Measurements from ENCODE around the gene MOB2. TPM values are rescaled to one million over a fixed set of nuclear protein-coding genes. Genes with fewer than 3 reads are reported as not detected.

MOB2 gene
- total RNA-seq, 4 donors from 2014 or later, result 59.6 to 103 (median 87.8) TPM

DNA sequence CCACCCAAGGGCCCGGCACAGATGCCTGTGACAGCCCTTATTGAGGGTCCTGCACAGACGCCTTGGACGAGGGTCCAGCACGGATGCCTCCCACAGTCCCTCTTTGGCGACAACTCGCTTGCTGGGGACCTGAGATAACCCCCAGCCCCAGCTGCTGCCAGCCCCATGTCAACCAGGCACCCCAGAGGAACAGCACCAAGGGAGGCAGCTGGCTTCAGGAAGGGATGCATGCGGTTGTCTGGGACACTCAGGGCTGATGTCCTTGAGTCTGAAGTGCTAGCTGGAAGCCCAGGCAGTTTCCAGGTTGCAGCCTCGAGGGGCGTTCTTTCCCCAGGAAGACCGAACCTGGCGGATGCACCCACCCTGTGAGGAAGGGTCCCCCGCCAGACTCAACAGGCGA is 33.8 kb downstream of the MOB2 start:
- TF ChIP-seq, protein P1, sequence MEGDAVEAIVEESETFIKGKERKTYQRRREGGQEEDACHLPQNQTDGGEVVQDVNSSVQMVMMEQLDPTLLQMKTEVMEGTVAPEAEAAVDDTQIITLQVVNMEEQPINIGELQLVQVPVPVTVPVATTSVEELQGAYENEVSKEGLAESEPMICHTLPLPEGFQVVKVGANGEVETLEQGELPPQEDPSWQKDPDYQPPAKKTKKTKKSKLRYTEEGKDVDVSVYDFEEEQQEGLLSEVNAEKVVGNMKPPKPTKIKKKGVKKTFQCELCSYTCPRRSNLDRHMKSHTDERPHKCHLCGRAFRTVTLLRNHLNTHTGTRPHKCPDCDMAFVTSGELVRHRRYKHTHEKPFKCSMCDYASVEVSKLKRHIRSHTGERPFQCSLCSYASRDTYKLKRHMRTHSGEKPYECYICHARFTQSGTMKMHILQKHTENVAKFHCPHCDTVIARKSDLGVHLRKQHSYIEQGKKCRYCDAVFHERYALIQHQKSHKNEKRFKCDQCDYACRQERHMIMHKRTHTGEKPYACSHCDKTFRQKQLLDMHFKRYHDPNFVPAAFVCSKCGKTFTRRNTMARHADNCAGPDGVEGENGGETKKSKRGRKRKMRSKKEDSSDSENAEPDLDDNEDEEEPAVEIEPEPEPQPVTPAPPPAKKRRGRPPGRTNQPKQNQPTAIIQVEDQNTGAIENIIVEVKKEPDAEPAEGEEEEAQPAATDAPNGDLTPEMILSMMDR (IDR thresholded peaks at IDR 0.05), result no peak
- TF ChIP-seq POLR2AphosphoS5 (IDR thresholded peaks at IDR 0.05) (no peak), POLR2A (IDR thresholded peaks at IDR 0.05) (no peak), EP300 (IDR thresholded peaks at IDR 0.05) (no peak)
- H3K4me1 ChIP-seq, result peaks cover 0 to 24% (median 0%) of the 10 kb centered on the region in 3 donors
- H3K27me3 ChIP-seq, result peaks cover 25% of the 10 kb centered on the region
- no peak for ATAC-seq
- no peaks in the 10 kb centered on the region for H3K36me3 ChIP-seq
- no peak overlapping the region for H3K27ac ChIP-seq
- H3K4me3 ChIP-seq, result no peak overlapping the region
- WGBS, 2 donors (ENCODE audit: low coverage in 1 of 2), result 66% methylated on average over 6 of the region's 13 CpGs; no CpG with 5 or more reads in 1 of the 2 donors
- H3K9me3 ChIP-seq, result no peaks in the 10 kb centered on the region

DNA sequence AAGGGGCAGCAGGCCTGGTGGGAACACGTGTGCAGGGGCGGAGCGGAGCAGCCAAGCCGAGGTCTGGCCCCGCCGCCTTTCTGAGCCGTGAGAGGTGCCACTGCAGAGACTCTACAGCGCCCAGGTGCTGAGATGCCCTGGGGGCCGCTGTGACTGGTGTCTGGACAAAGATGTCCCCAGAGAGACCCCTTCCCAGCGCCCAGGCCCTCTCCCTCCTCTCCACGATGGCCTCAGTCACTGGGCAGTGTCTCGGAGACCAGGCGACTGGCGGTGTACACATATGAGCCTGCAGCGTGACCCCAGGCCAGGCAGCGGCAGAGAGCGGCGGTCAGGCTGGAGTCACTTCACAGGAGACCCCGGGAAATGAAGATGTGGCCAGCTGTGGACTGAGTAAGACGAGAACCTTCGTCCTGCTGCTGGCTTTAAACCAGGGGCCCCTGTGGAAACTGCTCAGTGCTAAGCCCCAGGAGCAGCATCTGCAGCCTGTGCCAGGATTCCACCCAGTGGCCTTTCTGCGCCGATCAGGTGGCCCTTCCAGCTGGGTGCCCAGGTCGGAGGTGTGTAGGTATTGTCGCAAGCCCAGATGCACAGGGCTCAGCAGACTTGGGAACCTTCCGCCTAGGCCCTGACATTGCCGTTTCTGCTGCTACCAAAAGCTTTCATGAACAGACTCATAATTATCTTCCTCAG is 34.7 kb downstream of the MOB2 start:
- Histone ChIP-seq H3K27me3 (peaks cover 33% of the 10 kb centered on the region), H3K27ac (no peak overlapping the region), H3K36me3 (no peaks in the 10 kb centered on the region), H3K9me3 (no peaks in the 10 kb centered on the region), H3K4me3 (no peak overlapping the region), H3K4me1 (peaks cover 0 to 16% (median 0%) of the 10 kb centered on the region in 3 donors)
- TF ChIP-seq EP300 (IDR thresholded peaks at IDR 0.05), result no peak
- no peak for TF ChIP-seq POLR2AphosphoS5 (IDR thresholded peaks at IDR 0.05)
- TF ChIP-seq, protein P1 (IDR thresholded peaks at IDR 0.05), result no peak
- TF ChIP-seq POLR2A (IDR thresholded peaks at IDR 0.05), result no peak
- ATAC-seq, result no peak
- 60% methylated on average over 2 to 3 of the region's 27 CpGs for WGBS, 2 donors (ENCODE audit: low coverage in 1 of 2)

DNA sequence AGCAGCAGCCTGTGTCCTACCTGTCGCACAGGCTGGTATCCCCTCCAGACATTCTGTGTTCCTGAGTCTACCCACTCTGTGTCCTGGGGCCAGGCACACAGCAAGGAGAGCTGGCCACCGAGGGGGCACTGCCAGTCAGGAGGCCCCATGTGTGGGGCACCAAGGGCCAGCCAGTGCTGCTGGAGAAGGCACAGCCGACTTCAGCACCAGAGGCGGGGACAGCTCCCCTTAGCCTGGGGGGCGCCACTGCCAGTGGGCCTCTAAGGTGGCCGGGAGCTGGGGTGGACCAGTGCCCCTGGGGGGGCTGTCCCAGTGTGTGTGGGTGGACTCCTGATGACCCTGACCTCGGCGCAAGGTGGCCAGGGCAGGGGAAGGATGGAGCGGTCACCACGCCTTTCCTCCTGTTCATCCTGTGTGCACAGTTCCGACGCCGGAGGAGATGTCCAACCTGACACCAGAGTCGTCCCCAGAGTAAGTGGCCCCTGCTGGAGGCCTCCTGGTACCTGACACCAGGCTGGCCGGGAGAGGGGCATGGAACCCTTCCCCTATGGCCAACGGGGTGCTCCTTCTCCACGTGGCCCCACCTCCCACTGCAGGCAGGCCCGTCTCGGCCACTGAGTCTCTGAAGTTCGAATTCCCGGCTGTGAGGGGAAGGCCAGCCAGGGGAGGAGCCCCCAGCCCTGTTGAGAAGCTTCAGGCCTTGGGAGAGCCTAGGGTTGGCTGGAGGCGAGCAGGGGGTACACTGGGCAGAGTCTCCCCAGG is 35.4 kb downstream of the MOB2 start:
- no peak for ATAC-seq
- peaks cover 0 to 16% (median 0%) of the 10 kb centered on the region in 3 donors for H3K4me1 ChIP-seq
- no peak overlapping the region for H3K27ac ChIP-seq
- peaks cover 39% of the 10 kb centered on the region for H3K27me3 ChIP-seq
- H3K36me3 ChIP-seq, result no peaks in the 10 kb centered on the region
- no peak for TF ChIP-seq POLR2A (IDR thresholded peaks at IDR 0.05)
- TF ChIP-seq POLR2AphosphoS5 (IDR thresholded peaks at IDR 0.05), result no peak
- TF ChIP-seq EP300 (IDR thresholded peaks at IDR 0.05), result no peak
- TF ChIP-seq, protein P1 (IDR thresholded peaks at IDR 0.05), result no peak
- H3K4me3 ChIP-seq, result no peak overlapping the region
- WGBS, 2 donors (ENCODE audit: low coverage in 1 of 2), result 20 to 100% methylated on average over 1 to 2 of the region's 22 CpGs
- H3K9me3 ChIP-seq, result no peaks in the 10 kb centered on the region

DNA sequence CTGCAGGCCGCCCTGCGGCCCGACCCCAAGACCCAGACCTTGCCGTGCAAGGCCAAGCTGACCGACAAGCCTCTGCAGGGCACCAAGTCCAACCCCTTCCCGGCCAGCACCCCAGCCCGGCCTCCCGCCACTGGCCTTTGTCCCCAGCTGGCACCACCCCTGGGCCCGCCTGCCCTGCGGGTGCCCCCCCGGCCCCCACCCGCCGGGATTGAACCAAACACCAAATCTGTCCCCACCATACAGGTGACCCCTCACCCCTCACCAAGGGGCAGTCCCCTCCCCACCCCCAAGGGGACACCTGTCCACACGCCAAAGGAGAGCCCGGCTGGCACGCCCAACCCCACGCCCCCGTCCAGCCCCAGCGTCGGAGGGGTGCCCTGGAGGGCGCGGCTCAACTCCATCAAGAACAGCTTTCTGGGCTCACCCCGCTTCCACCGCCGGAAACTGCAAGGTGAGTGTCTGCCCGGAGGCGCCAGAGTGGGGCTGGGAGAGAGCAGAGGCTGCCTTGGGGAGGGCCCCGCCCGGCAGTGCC is 36.2 kb downstream of the MOB2 start:
- TF ChIP-seq, protein P1 (IDR thresholded peaks at IDR 0.05), result no peak
- TF ChIP-seq EP300 (IDR thresholded peaks at IDR 0.05), result no peak
- TF ChIP-seq POLR2AphosphoS5 (IDR thresholded peaks at IDR 0.05), result no peak
- no peak for TF ChIP-seq POLR2A (IDR thresholded peaks at IDR 0.05)
- Histone ChIP-seq H3K36me3 (no peaks in the 10 kb centered on the region), H3K27ac (no peak overlapping the region), H3K4me1 (peaks cover 0 to 16% (median 0%) of the 10 kb centered on the region in 3 donors), H3K27me3 (peaks cover 43% of the 10 kb centered on the region), H3K4me3 (no peak overlapping the region), H3K9me3 (no peaks in the 10 kb centered on the region)
- WGBS, 2 donors (ENCODE audit: low coverage in 1 of 2), result 100% methylated on average over 1 of the region's 29 CpGs; no CpG with 5 or more reads in 1 of the 2 donors
- no peak for ATAC-seq

Data from gastroesophageal sphincter (tissue), 4 donors.